Measurements from ENCODE around the gene SEZ6L2.
"Not testable (repeated sequence)": the region's sequence is repeated elsewhere in the genome, so short reads cannot be mapped to it uniquely, and the experiment has no call there.

Gene SEZ6L2

DNA sequence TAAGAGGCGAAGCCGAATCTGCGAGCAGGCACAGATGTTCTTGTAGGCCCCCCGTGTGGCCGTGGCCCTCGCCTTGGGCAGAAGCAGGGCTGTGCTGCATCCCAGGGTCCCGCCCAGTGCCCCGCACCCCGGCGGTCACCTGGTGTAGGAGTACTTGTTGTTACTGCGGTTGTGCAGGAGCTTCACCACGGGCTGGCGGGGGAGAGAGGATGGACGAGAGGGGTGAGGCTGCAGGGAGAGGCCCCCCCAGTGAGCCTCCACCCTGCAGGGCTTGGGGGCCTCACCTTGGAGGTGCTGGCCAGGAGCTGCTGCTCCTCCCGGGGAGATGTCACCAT lies 12.3 kb upstream of the SEZ6L2 start:
- Histone ChIP-seq H3K4me3 (no peak overlapping the region), H3K27ac (no peak overlapping the region)

DNA sequence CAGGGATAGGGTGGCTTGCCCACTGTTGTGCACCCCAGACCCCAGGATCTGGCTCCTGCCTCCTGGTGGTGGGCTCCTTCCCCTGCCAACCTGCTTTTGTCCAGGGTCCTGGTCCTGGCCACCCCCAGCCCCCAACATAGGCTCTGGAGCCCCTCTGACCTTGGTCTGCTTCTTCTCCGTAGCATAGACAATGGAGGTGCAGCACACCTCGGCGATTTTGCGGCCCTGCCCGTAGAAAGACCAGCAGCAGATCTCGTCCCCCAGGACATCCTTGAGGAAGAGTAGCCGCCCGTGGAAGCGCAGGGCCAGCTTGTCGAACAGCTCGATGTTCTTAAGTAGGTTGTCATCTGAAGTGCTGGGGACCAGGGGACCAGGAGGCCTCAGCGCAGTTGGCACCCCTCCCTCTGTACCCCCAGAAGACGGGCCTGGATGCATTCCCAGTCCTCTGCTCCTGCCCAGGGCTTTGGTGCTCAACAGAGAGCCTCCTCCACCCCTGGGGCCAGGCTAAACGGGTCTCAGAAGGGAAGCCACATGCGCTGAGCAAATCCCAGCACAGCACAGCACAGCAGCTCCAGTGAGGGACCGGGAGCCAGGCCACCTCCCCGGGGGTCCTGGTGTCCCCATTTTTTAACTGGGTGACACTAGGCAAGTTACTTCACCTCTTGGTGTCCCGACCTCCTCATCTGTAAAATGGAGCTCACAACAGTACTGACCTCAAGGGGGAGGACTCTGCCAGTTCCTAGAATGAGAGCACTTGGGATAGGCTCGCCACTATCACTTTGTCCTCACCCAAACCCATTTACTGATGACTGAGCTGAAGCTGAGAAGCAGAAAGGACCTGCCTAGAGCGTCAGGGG lies 11.7 kb upstream of the SEZ6L2 start:
- no peak overlapping the region for H3K4me3 ChIP-seq
- no peak overlapping the region for H3K27ac ChIP-seq

DNA sequence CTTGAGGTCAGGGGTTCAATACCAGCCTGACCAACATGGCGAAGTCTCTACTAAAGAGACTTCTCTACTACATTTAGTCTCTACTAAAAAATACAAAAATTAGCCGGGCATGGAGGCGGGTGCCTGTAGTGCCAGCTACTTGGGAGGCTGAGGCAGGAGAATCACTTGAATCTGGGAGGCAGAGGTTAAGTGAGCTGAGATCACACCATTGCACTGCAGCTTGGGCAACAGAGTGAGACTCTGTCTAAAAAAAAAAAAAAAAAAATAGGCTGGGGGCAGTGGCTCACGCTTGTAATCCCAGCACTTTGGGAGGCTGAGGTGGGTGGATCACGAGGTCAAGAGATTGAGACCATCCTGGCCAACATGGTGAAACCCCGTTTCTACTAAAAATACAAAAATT lies 10.5 kb upstream of the SEZ6L2 start:
- H3K27ac ChIP-seq, result not testable (repeated sequence)

DNA sequence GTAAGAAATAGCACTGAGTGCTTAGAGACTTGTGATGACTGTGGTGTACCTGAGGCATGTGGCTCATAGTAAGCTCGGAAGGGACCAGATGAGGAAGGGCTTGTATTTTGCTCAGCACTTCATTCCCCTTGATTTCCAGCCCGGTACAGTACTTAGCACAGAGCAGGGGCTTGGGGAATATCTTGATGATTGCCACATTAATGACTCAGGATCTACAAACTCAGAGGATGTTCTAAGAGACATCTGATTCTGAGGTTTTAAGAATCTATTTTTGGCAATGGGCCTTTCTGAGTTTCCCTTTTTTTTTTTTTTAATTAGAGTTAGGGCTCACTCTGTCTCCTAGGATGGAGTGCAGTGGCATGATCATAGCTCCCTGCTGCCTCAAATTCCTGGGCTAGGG lies 10.0 kb upstream of the SEZ6L2 start:
- Histone ChIP-seq H3K27ac (no peak overlapping the region), H3K4me3 (no peak overlapping the region)

More for the DNA sequence above, 10.5 kb upstream of the SEZ6L2 start:
- H3K4me3 ChIP-seq, result not testable (repeated sequence)

DNA sequence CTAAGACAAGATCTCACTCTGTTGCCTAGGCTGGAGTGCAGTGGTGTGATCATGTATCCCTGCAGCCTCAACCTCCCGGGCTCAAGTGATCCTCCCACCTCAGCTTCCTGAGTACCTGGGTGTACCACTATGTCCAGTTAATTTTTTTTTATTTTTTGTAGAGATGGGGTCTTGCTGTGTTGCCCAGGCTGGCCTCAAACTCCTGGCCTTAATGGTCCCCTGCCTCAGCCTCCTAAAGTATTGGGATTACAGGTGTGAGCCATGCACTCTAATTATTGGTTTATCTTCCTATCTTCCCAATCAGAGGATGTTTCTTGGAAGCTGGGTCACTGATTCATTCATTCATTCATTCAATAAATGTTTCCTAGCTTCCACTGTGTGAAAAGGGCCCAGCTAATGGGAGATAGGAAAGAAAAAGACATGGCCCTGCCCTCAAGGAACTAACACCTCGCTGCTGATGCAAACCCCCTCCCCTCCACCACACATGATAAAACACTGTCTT lies 9.4 kb upstream of the SEZ6L2 start:
- no peak overlapping the region for H3K27ac ChIP-seq
- no peak overlapping the region for H3K4me3 ChIP-seq

DNA sequence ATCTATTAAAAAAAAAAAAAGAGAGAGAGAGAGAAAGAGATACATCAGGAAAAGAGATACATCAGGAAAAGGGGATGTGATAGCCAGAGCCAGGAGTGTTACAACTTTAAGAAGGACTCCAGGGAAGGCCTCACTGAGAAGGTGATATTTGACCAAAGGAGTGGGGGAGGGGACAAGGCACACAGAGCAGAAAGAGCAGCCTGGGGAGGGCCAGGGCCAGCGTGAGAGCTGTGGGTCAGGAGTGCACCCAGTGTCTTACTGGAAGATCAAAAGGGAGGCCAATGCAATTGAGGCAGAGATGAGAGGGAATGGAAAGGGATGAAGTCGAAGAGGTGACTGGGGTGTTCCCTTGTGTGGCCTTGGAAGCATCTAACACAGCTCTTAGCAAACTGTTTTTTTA lies 8.6 kb upstream of the SEZ6L2 start:
- H3K27ac ChIP-seq, result no peak overlapping the region
- H3K4me3 ChIP-seq, result no peak overlapping the region

DNA sequence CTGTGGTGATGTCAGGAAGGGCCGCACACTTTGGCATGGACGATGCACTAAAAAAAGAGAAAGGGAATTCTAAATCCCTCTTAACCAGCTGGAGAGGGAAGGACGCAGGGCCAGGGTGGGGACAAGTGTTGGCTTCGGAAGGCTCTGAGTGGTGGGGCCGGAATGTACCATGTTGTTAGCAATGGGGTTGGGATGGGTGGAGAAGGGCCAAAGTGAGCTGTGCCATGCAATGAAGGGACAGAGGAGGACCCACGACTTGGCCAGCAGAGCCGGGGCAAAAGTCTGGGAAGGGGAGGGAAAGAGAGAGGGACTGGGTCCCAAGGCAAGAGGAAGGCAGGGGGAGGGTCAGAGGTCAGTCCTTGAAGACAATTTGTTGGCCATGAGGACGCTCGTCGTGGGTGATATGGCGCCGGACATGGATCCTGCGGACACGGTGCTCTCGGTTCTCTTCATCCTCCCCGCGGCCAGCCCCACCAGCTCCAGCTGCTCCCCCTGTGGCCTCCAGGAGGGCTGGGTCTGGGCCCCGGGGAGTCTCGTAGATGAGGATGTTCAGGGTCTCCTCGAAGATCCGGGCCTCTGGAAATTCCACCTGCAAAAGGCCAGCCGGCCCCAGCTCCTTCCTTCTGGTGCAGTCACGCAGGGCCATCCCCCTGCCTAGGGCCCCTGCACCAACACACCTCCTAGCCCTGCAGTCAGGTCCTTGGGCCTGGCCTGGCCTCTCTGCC lies 7.3 kb upstream of the SEZ6L2 start:
- Histone ChIP-seq H3K27ac (no peak overlapping the region), H3K4me3 (no peak overlapping the region)

DNA sequence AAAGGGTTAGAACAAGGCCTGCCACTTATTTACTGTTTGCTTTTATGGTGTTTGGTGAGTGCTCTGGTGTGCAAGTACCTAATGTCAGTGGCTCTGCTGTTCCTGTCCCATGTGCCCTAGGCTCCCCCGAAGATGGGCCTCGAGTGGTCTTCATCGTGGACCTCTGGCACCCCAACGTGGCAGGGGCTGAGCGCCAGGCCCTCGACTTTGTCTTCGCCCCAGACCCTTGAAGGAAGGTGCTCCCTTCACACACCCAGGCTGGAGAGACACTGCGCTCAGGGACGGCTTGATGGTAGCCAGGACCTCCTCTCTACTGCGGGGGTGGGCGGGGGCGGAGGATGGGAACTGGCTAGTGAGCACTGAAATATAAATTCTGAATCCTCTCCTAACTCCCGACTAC lies 6.3 kb upstream of the SEZ6L2 start:
- no peak overlapping the region for H3K4me3 ChIP-seq
- H3K27ac ChIP-seq, result no peak overlapping the region

DNA sequence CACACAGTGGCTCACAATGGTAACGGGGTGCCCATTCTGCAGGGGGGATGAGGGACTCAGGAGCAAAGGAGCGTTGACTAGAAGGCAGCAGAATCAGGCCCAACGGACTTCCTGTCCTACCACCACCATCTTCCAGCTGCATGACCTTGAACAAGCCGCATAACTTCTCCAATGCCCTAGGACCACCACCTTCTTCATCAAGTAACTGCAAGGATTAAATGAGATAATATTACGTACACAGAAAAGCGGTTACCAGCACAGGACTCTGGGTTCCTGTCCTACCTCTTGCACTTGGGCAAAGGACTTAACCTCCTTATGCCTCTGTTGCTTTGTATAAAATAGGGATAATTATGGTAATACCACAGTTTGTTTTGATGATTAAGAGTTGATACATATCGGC lies 5.6 kb upstream of the SEZ6L2 start:
- Histone ChIP-seq H3K4me3 (no peak overlapping the region), H3K27ac (no peak overlapping the region)

DNA sequence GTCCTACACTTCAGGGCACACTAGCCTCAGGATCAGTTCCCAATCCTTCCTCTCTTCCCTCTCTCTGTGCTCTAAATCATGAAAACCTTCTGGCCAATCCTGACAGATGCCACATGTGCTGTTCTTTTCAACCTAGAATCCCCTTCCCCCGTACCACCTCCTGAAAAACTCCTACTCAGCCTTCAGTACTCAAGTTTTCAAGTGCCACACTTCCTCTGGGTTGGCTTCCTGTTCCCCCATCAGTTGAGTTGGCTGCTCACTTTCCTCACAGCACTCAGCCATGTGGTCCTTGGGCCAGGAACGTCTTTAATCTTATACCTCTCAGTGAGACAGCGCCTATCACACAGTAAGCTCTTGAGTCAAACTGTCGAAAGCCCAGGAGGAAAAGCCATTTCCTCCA lies 4.2 kb upstream of the SEZ6L2 start:
- Histone ChIP-seq H3K4me3 (no peak overlapping the region), H3K27ac (no peak overlapping the region)

DNA sequence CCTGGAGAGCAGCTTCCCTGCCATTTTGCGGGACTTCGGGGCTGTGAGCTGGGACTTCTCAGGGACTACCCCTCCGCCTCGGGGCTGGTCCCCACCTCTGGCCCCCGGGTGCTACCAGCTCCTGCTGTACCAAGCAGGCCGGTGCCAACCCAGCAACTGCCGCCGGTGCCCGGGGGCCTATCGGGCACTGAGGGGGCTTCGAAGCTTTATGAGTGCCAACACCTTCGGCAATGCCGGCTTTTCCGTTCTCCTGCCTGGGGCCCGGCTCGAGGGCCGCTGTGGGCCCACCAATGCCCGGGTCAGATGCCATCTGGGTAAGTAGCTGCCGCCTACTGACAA lies 2.2 kb upstream of the SEZ6L2 start:
- Histone ChIP-seq H3K27ac (no peak overlapping the region), H3K4me3 (no peak overlapping the region)

DNA sequence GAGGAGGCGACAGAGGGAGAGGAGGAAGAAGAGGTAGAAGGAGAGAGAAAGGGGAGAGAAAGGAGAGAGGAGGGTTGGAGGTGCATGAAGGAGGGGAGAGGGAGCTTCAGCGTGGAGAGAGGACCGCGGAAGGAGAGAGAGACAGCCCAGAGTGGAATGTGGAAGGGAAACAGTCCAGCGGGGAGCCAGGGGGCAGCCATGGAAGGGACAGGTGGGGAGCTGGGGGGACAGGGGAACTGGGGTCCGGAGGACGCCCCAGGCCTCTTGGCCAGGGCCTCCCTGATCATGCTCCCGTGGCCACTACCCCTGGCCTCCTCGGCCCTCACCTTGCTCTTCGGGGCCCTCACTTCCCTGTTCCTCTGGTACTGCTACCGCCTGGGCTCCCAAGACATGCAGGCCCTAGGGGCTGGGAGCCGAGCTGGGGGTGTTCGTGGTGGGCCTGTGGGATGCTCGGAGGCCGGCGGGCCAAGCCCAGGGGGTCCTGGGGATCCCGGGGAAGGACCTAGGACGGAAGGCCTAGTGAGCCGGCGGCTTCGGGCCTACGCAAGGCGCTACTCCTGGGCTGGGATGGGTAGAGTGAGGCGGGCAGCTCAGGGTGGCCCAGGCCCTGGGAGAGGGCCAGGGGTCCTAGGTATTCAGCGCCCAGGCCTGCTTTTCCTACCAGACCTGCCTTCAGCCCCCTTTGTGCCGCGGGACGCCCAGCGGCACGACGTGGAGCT lies 1.7 kb upstream of the SEZ6L2 start:
- H3K27ac ChIP-seq, result peak overlapping the region in 2 of 21 experiments; percentile 8 to 29
- peak overlapping the region in 6 of 7 experiments; percentile 34 to 69 (median 64) for H3K4me3 ChIP-seq

DNA sequence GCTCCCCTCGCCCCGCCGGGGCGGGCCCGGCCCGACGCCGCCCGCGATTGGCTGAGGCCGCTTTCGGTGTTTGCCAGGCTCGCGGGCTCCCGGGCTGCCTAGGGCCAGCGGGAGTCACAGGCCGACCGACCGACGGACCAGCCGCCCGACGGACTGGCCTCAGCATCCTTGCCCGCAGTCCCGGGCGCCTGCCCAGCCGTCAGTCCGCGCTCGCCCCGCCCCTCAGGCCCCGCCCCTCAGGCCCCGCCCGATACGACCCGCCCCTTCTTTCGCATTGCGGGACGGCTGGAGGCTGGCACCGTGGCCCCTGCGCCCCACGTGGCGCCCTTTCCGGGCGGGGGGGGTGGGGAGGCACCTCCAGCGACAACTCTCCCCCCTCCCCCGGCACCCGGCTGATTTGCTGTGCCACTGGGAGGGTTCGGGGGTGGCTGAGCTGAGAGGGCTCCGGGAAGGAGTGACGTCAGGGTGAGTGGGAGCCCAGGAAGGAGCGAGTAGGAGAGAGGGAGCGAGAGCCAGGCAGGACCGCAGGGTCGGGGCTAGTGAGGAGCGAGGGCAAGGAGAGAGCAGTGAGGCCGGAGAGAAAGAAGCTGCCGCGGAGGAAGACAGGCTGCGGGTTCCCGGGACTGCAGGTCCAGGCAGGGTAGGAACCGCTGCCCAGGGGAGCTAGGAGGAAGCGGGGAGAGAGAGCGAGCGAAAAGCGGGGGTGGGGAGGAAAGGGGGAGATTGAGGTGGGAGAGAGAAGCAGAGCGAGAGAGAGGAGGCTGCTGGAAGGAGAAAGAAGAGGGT lies 945 bp upstream of the SEZ6L2 start, which contains the start of gene ASPHD1:
Gene ASPHD1, plus strand, starts transcription at position 387 of the 786 bp plus-strand sequence. CDS start 484 bp downstream, outside the sequence.
- Histone ChIP-seq H3K4me3 (peak within 1 kb of the TSS; percentile 34 to 69 (median 62)), H3K27ac (peak within 1 kb of the TSS in 6 of 21 experiments; percentile 3 to 42 (median 24))

DNA sequence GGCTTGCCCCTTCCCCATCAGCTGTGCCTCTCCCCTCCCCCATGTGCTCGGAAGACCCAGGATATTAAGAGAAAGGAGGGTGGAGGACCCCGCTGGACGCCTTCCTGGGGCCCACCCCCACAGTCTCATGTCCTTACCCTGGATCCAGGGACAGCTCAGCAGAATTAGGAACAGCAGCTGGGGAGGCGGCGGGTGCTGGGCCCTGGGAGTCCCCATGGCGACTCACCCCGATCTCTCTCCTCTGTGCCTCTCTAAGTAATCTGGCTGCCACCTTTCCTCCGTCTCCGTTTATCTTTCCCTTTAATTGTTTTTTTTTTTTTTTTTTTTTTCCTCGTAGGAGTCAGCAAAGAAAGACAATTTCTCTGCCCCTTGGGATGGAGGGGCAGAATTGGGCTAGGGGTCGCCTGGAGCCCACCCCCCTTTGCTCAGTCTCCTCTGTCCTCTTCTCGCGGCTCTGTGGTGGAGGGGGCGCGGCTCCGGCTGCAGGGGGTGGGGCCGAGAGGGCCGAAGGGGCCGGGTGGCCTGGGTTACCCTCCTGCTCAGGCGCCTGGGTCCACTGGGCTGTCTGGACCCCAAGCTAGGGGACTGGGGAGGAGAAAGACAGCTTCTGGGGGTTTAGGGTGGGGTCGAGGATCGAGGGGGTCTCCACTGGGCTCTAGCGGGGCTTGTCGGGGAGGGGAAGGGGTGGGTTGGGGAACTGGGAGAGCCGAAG lies 390 bp downstream of the SEZ6L2 start:
- Histone ChIP-seq H3K4me3 (peak overlapping the region in 6 of 7 experiments; percentile 49 to 69 (median 64)), H3K27ac (peak overlapping the region in 3 of 21 experiments; percentile 29 to 49 (median 42))

DNA sequence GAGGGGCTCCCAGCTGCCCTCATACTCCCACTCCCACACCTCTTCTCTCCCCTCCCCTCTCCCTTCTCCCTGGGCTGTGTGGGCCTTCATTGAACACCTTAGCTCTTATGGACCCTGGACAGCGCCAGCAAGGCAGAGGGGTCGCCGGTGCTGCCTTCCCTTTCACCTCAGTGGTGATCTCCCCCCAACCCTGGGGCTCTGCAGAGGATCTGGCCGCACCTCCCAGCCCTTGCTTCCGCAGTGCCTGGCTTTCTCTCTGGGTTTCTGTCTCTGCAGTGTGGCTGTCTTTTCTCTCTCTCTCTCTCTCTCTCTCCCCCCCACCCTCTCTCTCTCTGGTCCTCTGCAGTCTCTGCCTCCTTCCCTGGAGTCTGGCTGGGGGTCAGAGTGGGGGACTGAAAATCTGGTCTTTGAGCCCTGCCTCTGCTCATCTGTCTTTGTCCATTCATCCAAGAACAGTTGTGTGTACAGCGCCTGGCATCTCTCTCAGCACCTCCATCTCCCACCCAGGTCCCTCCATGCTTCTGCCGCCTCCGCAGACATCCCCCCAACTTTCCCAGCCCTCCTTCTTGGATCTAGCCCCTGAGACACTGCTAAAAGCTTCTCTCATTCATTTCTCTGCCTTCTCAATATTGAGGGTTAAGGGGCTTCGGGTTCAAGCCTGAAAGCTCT lies 1.1 kb downstream of the SEZ6L2 start:
- no peak overlapping the region for H3K27ac ChIP-seq
- no peak overlapping the region for H3K4me3 ChIP-seq

DNA sequence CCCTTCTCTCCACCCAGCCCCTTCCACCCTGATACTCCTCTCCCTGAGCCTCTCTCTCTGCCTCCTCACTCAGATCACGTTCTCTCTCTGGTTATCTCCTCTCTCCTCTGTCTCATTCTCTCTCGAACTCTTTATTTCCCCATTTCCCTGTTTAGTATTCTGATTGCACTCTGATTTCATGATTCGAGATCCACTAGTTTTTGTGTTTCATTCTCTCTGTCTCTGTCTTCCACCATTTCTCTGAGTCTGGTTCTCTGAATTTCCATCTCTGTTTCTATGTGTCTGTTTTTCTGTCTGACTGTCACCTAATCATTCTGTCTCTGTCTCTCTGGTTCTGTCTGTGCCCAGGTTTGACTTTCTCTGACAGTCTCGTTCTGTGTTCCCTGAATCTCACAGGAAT lies 2.0 kb downstream of the SEZ6L2 start:
- Histone ChIP-seq H3K27ac (no peak overlapping the region), H3K4me3 (no peak overlapping the region)

DNA sequence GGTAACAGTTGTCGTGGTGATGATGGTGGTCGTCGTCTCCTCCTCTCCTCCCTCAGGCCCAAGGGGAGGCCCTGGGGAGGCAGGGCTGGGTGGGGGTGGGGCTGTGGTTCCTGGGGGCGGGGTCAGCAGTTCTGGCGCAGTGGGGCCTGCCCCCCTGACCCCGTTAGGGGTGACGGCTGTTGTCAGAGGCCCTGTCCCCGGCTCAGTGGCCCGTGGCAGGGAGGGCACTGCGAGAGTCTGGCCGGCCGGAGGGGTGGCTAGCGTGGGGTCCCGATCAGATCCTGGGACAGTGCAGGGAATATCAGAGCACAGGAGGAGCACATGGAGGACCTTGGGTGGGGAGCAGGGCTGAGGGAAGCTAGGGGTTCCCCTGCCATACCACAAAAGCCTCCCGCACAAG lies 2.5 kb downstream of the SEZ6L2 start:
- H3K27ac ChIP-seq, result no peak overlapping the region
- no peak overlapping the region for H3K4me3 ChIP-seq

DNA sequence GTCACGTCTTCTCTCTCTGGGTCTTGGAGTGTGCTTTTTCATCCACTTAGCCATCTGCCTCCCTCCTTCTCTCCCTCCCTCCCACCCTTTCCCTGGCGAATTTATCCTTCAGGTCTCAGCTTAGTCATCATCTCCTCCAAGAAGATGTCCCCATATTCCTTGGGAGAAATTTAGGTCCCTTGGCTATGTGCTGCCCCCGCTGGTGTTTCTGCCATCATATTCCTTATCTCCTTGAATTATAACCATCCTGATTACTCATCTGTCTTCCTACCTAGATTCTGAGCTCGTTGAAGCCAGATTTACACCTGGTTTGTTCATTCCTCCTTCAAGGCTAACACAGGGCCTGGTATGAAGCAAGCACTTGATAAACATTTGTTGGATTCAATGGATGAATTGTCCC lies 5.0 kb downstream of the SEZ6L2 start:
- Histone ChIP-seq H3K4me3 (no peak overlapping the region), H3K27ac (no peak overlapping the region)

DNA sequence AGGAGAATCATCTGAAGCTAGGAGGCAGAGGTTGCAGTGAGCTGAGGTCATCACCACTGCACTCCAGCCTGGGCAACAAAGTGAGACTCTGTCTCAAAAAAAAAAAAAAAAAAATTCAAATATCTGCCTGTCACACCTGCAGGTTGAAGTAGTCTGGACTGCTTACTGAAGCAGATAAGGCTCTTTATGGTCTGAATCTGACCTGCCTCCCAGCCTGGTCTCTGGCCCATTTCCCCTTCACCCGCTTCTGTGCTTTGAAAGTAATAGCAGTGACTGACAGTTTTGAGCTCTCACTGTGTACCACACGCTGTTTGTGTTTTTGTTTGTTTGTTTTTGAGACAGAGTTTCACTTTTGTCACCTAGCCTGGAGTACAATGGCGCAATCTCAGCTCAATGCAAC lies 5.8 kb downstream of the SEZ6L2 start:
- H3K27ac ChIP-seq, result no peak overlapping the region

More for the DNA sequence above, 5.8 kb downstream of the SEZ6L2 start:
- no peak overlapping the region for H3K4me3 ChIP-seq

Measured in skin epidermis (tissue), 12 donors.